MM.1S (cell line): ENCODE measurements around the gene JDP2.

Source experiments
- DNase-seq: peaks from one replicate; pipeline ENCODE4 v3.0.0-alpha.2; 2015
- H2AFZ ChIP-seq: fragments of 300-600 bp; sonication (generic); 2 replicates; pipeline ENCODE4 v1.6.0; 2016; ENCODE audit warnings: antibody characterized with exemption, low read length
- H3F3A ChIP-seq: fragments of 300-600 bp; sonication (generic); 2 replicates; pipeline ENCODE4 v1.6.1; 2016; ENCODE audit warnings: mild to moderate bottlenecking, antibody characterized with exemption, low read length, moderate library complexity, mixed read lengths; ENCODE audit not compliant: insufficient read depth
- H3K27ac ChIP-seq: fragments of 300-600 bp; sonication (generic); 2 replicates; pipeline ENCODE4 v1.5.1; 2016; ENCODE audit warnings: mild to moderate bottlenecking, low read length
- H3K27me3 ChIP-seq: fragments of 300-600 bp; sonication (generic); replicated peaks from 2 replicates; pipeline ENCODE4 v1.6.0; 2016; ENCODE audit warnings: low read length; ENCODE audit not compliant: insufficient read depth
- H3K36me3 ChIP-seq: fragments of 300-600 bp; sonication (generic); replicated peaks from 2 replicates; pipeline ENCODE4 v1.6.1; 2016; ENCODE audit warnings: mild to moderate bottlenecking, low read length, mixed read lengths; ENCODE audit not compliant: insufficient read depth
- H3K4me1 ChIP-seq: fragments of 300-600 bp; sonication (generic); 2 replicates; pipeline ENCODE4 v1.6.1; 2016; ENCODE audit warnings: low read length, mixed read lengths
- H3K4me2 ChIP-seq: fragments of 300-600 bp; sonication (generic); 2 replicates; pipeline ENCODE4 v1.6.0; 2016; ENCODE audit warnings: low read depth, low read length
- H3K4me3 ChIP-seq: fragments of 300-600 bp; sonication (generic); 2 replicates; pipeline ENCODE4 v1.5.1; 2016; ENCODE audit warnings: low read length, mixed read lengths
- H3K79me2 ChIP-seq: fragments of 300-600 bp; sonication (generic); 2 replicates; pipeline ENCODE4 v1.6.1; 2016; ENCODE audit warnings: mixed run types, low read length, mixed read lengths
- H3K9ac ChIP-seq: fragments of 300-600 bp; sonication (generic); 2 replicates; pipeline ENCODE4 v1.6.1; 2016; ENCODE audit warnings: low read length, mixed read lengths
- H3K9me2 ChIP-seq: fragments of 300-600 bp; sonication (generic); replicated peaks from 2 replicates; pipeline ENCODE4 v1.6.1; 2016; ENCODE audit warnings: mild to moderate bottlenecking, low read length, mixed read lengths; ENCODE audit not compliant: insufficient read depth
- H3K9me3 ChIP-seq: fragments of 300-600 bp; sonication (generic); replicated peaks from 2 replicates; pipeline ENCODE4 v1.6.1; 2016; ENCODE audit warnings: mild to moderate bottlenecking, low read length, mixed read lengths; ENCODE audit not compliant: insufficient read depth
- H4K20me1 ChIP-seq: fragments of 300-600 bp; sonication (generic); 2 replicates; pipeline ENCODE4 v1.6.1; 2016; ENCODE audit warnings: mild to moderate bottlenecking, low read length, moderate library complexity, mixed read lengths; ENCODE audit not compliant: insufficient read depth
- EZH2 ChIP-seq: fragments of 300-600 bp; sonication (generic); optimal IDR thresholded peaks from 2 replicates; pipeline ENCODE3; 2017; ENCODE audit warnings: low read depth, mild to moderate bottlenecking, antibody characterized with exemption, low read length, mixed read lengths
- EZH2phosphoT487 ChIP-seq: fragments of 300-600 bp; sonication (generic); IDR thresholded peaks from 2 replicates; pipeline ENCODE4 v1.6.1; 2018; ENCODE audit warnings: antibody characterized with exemption, low read length
- TF ChIP-seq, protein P1 (sequence below): fragments of 300-600 bp; sonication (generic); IDR thresholded peaks from 2 replicates; pipeline ENCODE4 v1.5.1; 2016; ENCODE audit warnings: antibody characterized with exemption, low read length, mixed read lengths

The JDP2 gene

DNA sequence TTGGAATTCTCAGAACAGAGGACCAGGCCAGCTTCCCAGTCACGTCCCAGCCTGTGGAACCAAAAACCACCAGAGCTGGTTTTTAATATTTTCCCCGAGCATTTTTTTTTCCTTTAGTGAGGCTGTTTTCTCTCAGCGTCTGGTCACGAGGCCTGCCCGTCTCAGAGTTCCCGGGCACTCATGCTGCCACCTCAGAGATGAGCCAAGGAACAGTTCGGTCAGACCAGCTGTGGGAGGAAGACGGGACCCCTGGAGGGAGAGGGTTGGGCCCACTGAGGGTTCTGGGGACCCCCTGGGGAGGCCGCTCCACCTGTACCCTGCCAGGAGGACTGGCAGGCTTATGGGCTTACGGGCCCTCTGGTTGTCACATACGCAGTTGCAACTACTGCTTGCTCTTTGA, 39.9 kb downstream of the JDP2 start:
- Histone ChIP-seq H3K36me3 (no peaks in the 10 kb centered on the region), H3K4me1 (no peaks in the 10 kb centered on the region)

DNA sequence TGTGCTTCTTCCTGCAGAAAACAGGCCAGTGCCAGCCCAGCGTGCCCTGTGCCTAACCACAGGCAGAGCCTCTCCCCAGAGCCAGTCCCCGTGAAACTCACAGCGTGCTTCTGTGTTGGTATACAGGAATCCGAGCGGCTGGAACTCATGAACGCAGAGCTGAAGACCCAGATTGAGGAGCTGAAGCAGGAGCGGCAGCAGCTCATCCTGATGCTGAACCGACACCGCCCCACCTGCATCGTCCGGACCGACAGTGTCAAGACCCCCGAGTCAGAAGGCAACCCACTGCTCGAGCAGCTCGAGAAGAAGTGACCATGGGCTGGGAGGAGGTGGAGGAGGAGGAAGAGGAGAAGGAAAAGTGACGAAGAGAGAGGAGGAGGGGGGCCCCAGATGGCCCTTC, 41.3 kb downstream of the JDP2 start:
- Histone ChIP-seq H4K20me1 (no peaks in the 10 kb centered on the region), H3K36me3 (no peaks in the 10 kb centered on the region), H2AFZ (no peak overlapping the region), H3K27ac (no peak overlapping the region), H3K27me3 (no peaks in the 10 kb centered on the region), H3K4me2 (no peak overlapping the region), H3K9me3 (no peaks in the 10 kb centered on the region), H3K4me3 (no peak overlapping the region), H3K9ac (no peak overlapping the region), H3K4me1 (no peaks in the 10 kb centered on the region), H3K79me2 (no peaks in the 10 kb centered on the region), H3K9me2 (no peaks in the 10 kb centered on the region), H3F3A (no peaks in the 10 kb centered on the region)
- DNase-seq, result no peak
- TF ChIP-seq EZH2, result no peak
- no peak for TF ChIP-seq EZH2phosphoT487
- TF ChIP-seq, protein P1, sequence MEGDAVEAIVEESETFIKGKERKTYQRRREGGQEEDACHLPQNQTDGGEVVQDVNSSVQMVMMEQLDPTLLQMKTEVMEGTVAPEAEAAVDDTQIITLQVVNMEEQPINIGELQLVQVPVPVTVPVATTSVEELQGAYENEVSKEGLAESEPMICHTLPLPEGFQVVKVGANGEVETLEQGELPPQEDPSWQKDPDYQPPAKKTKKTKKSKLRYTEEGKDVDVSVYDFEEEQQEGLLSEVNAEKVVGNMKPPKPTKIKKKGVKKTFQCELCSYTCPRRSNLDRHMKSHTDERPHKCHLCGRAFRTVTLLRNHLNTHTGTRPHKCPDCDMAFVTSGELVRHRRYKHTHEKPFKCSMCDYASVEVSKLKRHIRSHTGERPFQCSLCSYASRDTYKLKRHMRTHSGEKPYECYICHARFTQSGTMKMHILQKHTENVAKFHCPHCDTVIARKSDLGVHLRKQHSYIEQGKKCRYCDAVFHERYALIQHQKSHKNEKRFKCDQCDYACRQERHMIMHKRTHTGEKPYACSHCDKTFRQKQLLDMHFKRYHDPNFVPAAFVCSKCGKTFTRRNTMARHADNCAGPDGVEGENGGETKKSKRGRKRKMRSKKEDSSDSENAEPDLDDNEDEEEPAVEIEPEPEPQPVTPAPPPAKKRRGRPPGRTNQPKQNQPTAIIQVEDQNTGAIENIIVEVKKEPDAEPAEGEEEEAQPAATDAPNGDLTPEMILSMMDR, result no peak

More for the DNA sequence above, 39.9 kb downstream of the JDP2 start:
- no peaks in the 10 kb centered on the region for H3K9me2 ChIP-seq
- TF ChIP-seq, protein P1, result no peak
- TF ChIP-seq EZH2phosphoT487 (no peak), EZH2 (no peak)
- H3K9me3 ChIP-seq, result no peaks in the 10 kb centered on the region
- H3K27me3 ChIP-seq, result no peaks in the 10 kb centered on the region
- no peak for DNase-seq
- no peak overlapping the region for H3K9ac ChIP-seq
- no peak overlapping the region for H3K27ac ChIP-seq
- H3F3A ChIP-seq, result no peaks in the 10 kb centered on the region
- H3K79me2 ChIP-seq, result no peaks in the 10 kb centered on the region
- no peak overlapping the region for H3K4me2 ChIP-seq
- H2AFZ ChIP-seq, result no peak overlapping the region
- H4K20me1 ChIP-seq, result no peaks in the 10 kb centered on the region
- no peak overlapping the region for H3K4me3 ChIP-seq

DNA sequence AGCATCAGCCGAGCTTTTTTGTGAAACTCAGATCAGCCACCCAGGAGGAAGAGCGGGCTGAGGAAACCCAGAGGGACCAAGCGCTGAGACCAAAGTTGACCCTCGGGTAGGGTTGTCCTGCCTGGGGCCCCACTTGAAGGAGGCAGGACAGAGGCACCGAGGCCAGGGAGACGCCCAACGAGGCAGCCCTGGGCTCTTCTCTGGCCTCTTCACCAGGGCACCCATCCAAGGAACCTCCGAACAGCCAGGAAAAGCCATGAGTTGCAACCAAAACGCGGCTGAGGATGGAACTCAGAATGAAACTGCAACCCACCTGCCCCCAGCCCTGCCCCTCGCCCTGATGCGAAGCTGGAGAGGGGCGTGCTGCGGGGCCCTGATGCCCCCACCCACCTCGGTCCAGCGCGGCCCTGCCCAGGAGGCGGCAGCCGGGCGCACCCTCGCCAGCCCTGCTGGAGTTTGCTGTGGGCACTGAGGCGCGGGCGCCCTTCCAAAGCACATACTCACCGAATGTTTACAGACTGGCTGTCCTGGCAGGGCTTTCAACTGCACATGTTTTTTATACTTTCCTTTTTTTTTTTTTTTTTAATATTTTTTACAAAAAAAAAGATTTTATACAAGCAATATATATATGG, 41.9 kb downstream of the JDP2 start:
- Histone ChIP-seq H3K4me3 (no peak overlapping the region), H3K36me3 (no peaks in the 10 kb centered on the region), H3K79me2 (no peaks in the 10 kb centered on the region), H3K27ac (no peak overlapping the region), H3F3A (no peaks in the 10 kb centered on the region), H3K4me2 (no peak overlapping the region), H3K9ac (no peak overlapping the region), H3K27me3 (no peaks in the 10 kb centered on the region), H4K20me1 (no peaks in the 10 kb centered on the region), H3K4me1 (no peaks in the 10 kb centered on the region), H2AFZ (no peak overlapping the region), H3K9me3 (no peaks in the 10 kb centered on the region), H3K9me2 (no peaks in the 10 kb centered on the region)
- TF ChIP-seq, protein P1, result no peak
- TF ChIP-seq EZH2phosphoT487 (no peak), EZH2 (no peak)
- DNase-seq, result no peak
